GM12878 (cell line): ENCODE measurements around the gene LEFTY1. TPM values are rescaled to one million over a fixed set of nuclear protein-coding genes. Genes with fewer than 3 reads are reported as not detected.

ENCODE experiments used
- ATAC-seq: fragments of 200-7000 bp; cut with Tn5 transposase; 3 replicates; pipeline ENCODE4 v1.9.1; 2020; ENCODE audit warnings: mild to moderate bottlenecking, moderate library complexity
- BruUV-seq: library from RNA; stranded (reverse); fragments of 400-500 nt; replicated peaks from 2 replicates; lab custom pipeline; 2021; lab: Mats Ljungman, UMichigan
- CTCF ChIA-PET: fragments of 300-600 bp; sonication (Branson Sonifier 250); formaldehyde crosslinking; extraction: SDS; loops from one replicate; lab custom pipeline; 2021; ENCODE audit warnings: inconsistent platforms; lab: Yijun Ruan, JAX
- POLR2A ChIA-PET: fragments of 350-600 bp; formaldehyde crosslinking; extraction: SDS; loops from one replicate; lab custom pipeline; 2021; ENCODE audit warnings: inconsistent platforms; lab: Charles Lee
- RAD21 ChIA-PET: fragments of 300-600 bp; sonication (Branson Sonifier 250); formaldehyde crosslinking; loops from one replicate; lab custom pipeline; 2023; ENCODE audit warnings: antibody characterized with exemption; ENCODE audit not compliant: unreplicated experiment; lab: Charles Lee
- SMC1A ChIA-PET: fragments of 300-600 bp; sonication (Branson Sonifier 250); formaldehyde crosslinking; loops from one replicate; lab custom pipeline; 2023; ENCODE audit not compliant: unreplicated experiment, uncharacterized antibody; lab: Charles Lee
- DNase-seq: peaks from one replicate; pipeline ENCODE4 v3.0.0-alpha.2; 2011; ENCODE audit warnings: low read depth, low spot score
- FAIRE-seq: peaks from 3 replicates; lab custom pipeline; 2011; peaks lifted over from hg19 to GRCh38; lab: Jason Lieb, UNC
- H2AFZ ChIP-seq: 2 replicates; pipeline ENCODE4 v1.6.0; 2011; ENCODE audit warnings: low read depth, low read length, control low read depth; ENCODE audit not compliant: control insufficient read depth
- H3K27ac ChIP-seq: 2 replicates; pipeline ENCODE4 v1.5.1; 2011; ENCODE audit warnings: control low read depth; ENCODE audit not compliant: control insufficient read depth, insufficient read depth
- H3K27me3 ChIP-seq, 2 experiments: replicated peaks in 1 of 2; 2 replicates each; pipeline versions ENCODE4 v1.6.0 to v1.6.1; 2011; ENCODE audit warnings: low read length in 1 of 2; ENCODE audit not compliant: control insufficient read depth in 2 of 2, insufficient read depth in 2 of 2
- H3K36me3 ChIP-seq, 2 experiments: 2 replicates each; pipeline ENCODE4 v1.5.1; 2011; ENCODE audit warnings: low read length in 1 of 2; ENCODE audit not compliant: control insufficient read depth in 2 of 2, insufficient read depth in 2 of 2
- H3K4me1 ChIP-seq: 2 replicates; pipeline ENCODE4 v1.6.1; 2011; ENCODE audit warnings: mild to moderate bottlenecking, low read length, moderate library complexity, mixed read lengths; ENCODE audit not compliant: control insufficient read depth, insufficient read depth
- H3K4me2 ChIP-seq: 2 replicates; pipeline ENCODE4 v1.6.0; 2011; ENCODE audit warnings: control low read depth; ENCODE audit not compliant: control insufficient read depth, insufficient read depth
- H3K4me3 ChIP-seq: fragments of 200-600 bp; sonication (generic); 2 replicates; pipeline ENCODE4 v1.5.1; 2016
- H3K79me2 ChIP-seq: 2 replicates; pipeline ENCODE4 v1.6.0; 2011; ENCODE audit warnings: low read length; ENCODE audit not compliant: control insufficient read depth, insufficient read depth
- H3K9ac ChIP-seq: 2 replicates; pipeline ENCODE4 v1.8.0; 2011; ENCODE audit warnings: low read length, control low read depth, mixed read lengths; ENCODE audit not compliant: control insufficient read depth, insufficient read depth
- H3K9me3 ChIP-seq: replicated peaks from 3 replicates; pipeline ENCODE4 v1.5.1; 2011; ENCODE audit warnings: mild to moderate bottlenecking, low read length; ENCODE audit not compliant: control insufficient read depth, insufficient read depth
- H4K20me1 ChIP-seq: 2 replicates; pipeline ENCODE4 v1.6.0; 2011; ENCODE audit not compliant: control insufficient read depth, insufficient read depth
- BCL11A ChIP-seq: IDR thresholded peaks from 2 replicates; pipeline ENCODE4 v1.6.1; 2011; ENCODE audit warnings: low read depth, low read length
- BHLHE40 ChIP-seq, 2 experiments: fragments of 450-650 bp in 1 of 2; IDR thresholded peaks; 2 replicates each; pipeline ENCODE4 v1.6.1; 2011 to 2017; ENCODE audit warnings: low read depth in 2 of 2, borderline replicate concordance in 1 of 2, improper control_type of control experiment in 1 of 2, low read length in 1 of 2, mild to moderate bottlenecking in 1 of 2
- EGR1 ChIP-seq, 2 experiments: IDR thresholded peaks; 1 replicate in 1 of 2; 2 replicates in 1 of 2; pipeline ENCODE4 v1.6.1; 2011 to 2012; ENCODE audit warnings: low read depth in 2 of 2, low read length in 2 of 2, borderline replicate concordance in 1 of 2, mild to moderate bottlenecking in 1 of 2, moderate library complexity in 1 of 2
- FOXK2 ChIP-seq: fragments of 450-650 bp; IDR thresholded peaks from 2 replicates; pipeline ENCODE4 v1.6.1; 2017; ENCODE audit warnings: mild to moderate bottlenecking, moderate library complexity
- GATAD2B ChIP-seq: fragments of 450-650 bp; conservative IDR thresholded peaks from 2 replicates; pipeline ENCODE4 v1.6.1; 2017; ENCODE audit warnings: low read depth, mild to moderate bottlenecking, moderate library complexity
- IKZF1 ChIP-seq: fragments of 450-650 bp; conservative IDR thresholded peaks from 2 replicates; pipeline ENCODE4 v1.6.1; 2017; ENCODE audit warnings: antibody characterized with exemption, mild to moderate bottlenecking
- POLR2A ChIP-seq: IDR thresholded peaks from 2 replicates; pipeline ENCODE4 v1.6.1; 2011; ENCODE audit warnings: low read depth, mild to moderate bottlenecking, low read length
- RUNX3 ChIP-seq: IDR thresholded peaks from 2 replicates; pipeline ENCODE4 v1.6.1; 2012; ENCODE audit warnings: low read length, inconsistent platforms
- SPI1 ChIP-seq: IDR thresholded peaks from 2 replicates; pipeline ENCODE4 v1.6.1; 2011; ENCODE audit warnings: low read depth, mild to moderate bottlenecking, low read length, moderate library complexity, borderline replicate concordance; ENCODE audit not compliant: insufficient read depth
- ZNF384 ChIP-seq: IDR thresholded peaks from 2 replicates; pipeline ENCODE4 v1.6.1; 2012; ENCODE audit warnings: low read depth, mild to moderate bottlenecking, low read length, improper control_type of control experiment, borderline replicate concordance
- WGBS: methylation state at CpG from one replicate; pipeline ENCODE4 v1.1.6; 2016; ENCODE audit warnings: low lambda C conversion rate; ENCODE audit not compliant: insufficient replicate concordance, insufficient coverage; ENCODE audit errors: missing lambda C conversion rate; 5-methylcytosine and 5-hydroxymethylcytosine counted together
- in situ Hi-C: fragments of 300-500 bp; cut with MboI; formaldehyde crosslinking; loops from 9 replicates; pipeline ENCODE4 v1.14.3; 2018; ENCODE audit warnings: mixed read lengths
- intact Hi-C: fragments of 100-400 bp; cut with micrococcal nuclease; formaldehyde crosslinking; loops from one replicate; pipeline ENCODE4 v1.14.2; 2022; ENCODE audit not compliant: unreplicated experiment
- polyA plus RNA-seq, 11 experiments: library from polyadenylated mRNA; depleted of rRNA in 4 of 11; unstranded in 6 of 11; stranded (reverse) in 5 of 11; fragments of >200 nt; fragmentation: Nextera tagmentation in 4 of 11; fragmentation: Illumina TruSeq in 1 of 11; extraction: Ambion mirVana in 4 of 11; extraction: Trizol in 1 of 11; gene quantifications; 1 replicate in 1 of 11; 2 replicates in 10 of 11; pipeline versions ENCODE4 v1.2.1 to v1.2.3, GENCODE V29; 2011 to 2016; ENCODE audit warnings: inconsistent platforms in 2 of 11, missing spikeins in 2 of 11, low read depth in 1 of 11
- total RNA-seq, 4 experiments: library from RNA; depleted of rRNA in 3 of 4; stranded (reverse); fragments of >200 nt in 3 of 4; fragmentation: Illumina TruSeq in 1 of 4; extraction: Trizol in 1 of 4; gene quantifications; 2 replicates each; pipeline versions ENCODE4 v1.2.1 to v1.2.3, GENCODE V29; 2013 to 2021

Gene LEFTY1
- total and polyA plus RNA-seq, 10 of the 15 experiments (the other 5 are each of a cell fraction or from before 2014, with no cell fraction given): 0.06 TPM; not detected in 8

GRCh38 chr1:225866061-225866837, 22.7 kb downstream of the LEFTY1 start:
- peaks cover 15 to 24% of the 10 kb centered on the region in 2 experiments for H3K36me3 ChIP-seq
- H3K27ac ChIP-seq: no peak overlapping the region
- TF ChIP-seq GATAD2B (no peak), RUNX3 (peak; percentile 82), FOXK2 (no peak), SPI1 (peak; percentile 83), POLR2A (no peak), BHLHE40 (IDR thresholded peaks at IDR 0.05; ENCODE audit: borderline replicate concordance in 1 of 2, low read depth in 2 of 2, low read length in 1 of 2) (peak; percentile 12 to 30; a peak in 1 of 4 replicates), IKZF1 (0 out of 2 replicates have a peak, but pooled peaks have one; percentile 14), BCL11A (no peak), ZNF384 (no peak), EGR1 (IDR thresholded peaks at IDR 0.05; ENCODE audit: borderline replicate concordance in 1 of 2, low read depth in 2 of 2, low read length in 2 of 2) (0 out of 3 replicates have a peak, but pooled peaks of 1 of the 2 experiments have one; percentile 12)
- TF ChIP-seq, all 136 proteins: peak for 5
- DNase-seq: no peak
- in situ Hi-C loops (no loop called here), intact Hi-C loops (no loop called here)
- Histone ChIP-seq H3K4me3 (no peak overlapping the region), H3K9ac (no peak overlapping the region), H2AFZ (no peak overlapping the region), H3K27me3 (no peaks in the 10 kb centered on the region), H3K4me1 (peaks cover 6% of the 10 kb centered on the region), H3K4me2 (no peak overlapping the region), H3K79me2 (no peaks in the 10 kb centered on the region), H3K9me3 (no peaks in the 10 kb centered on the region), H4K20me1 (no peaks in the 10 kb centered on the region)
- WGBS: 76% methylated on average over 8 of the region's 8 CpGs
- peak; percentile 82 for ATAC-seq
- ChIA-PET CTCF (no interaction called here), SMC1A (interaction anchor here (1.3 to 1.6 kb wide), 2 partner anchors 8 to 15 kb away, joined by 3 read pairs; no protein-coding TSS in a partner anchor), POLR2A (interaction anchor here (1.5 kb wide), 1 partner anchor 14 kb away, joined by 3 read pairs; no protein-coding TSS in a partner anchor), RAD21 (interaction anchor here (0.7 to 1.2 kb wide), 2 partner anchors 12 to 88 kb away, joined by 3 to 5 read pairs; partner anchors contain the start of gene SRP9)
- BruUV-seq: no TSS peak
- peak; percentile 7 for FAIRE-seq
